Adrenal gland (tissue), 12 donors: ENCODE data around the gene WDR70. TPM values are rescaled to one million over a fixed set of nuclear protein-coding genes. Genes with fewer than 3 reads are reported as not detected.

Experiments used
- DNase-seq, 7 donors: peaks; one replicate each; pipeline ENCODE4 v3.0.0-alpha.2; 2019 to 2020
- H3K27ac ChIP-seq, 5 donors: fragments of 200-600 bp; sonication (generic) in 4 of 5; 1 replicate in 3 of 5; 2 replicates in 2 of 5; pipeline versions ENCODE4 v1.5.1 to v1.8.0; 2016 to 2020; ENCODE audit warnings: mild to moderate bottlenecking in 1 of 5
- H3K27me3 ChIP-seq: fragments of 200-600 bp; 2 replicates; pipeline ENCODE4 v1.8.0; 2021
- H3K36me3 ChIP-seq, 2 donors: fragments of 200-600 bp; replicated peaks in 1 of 2; 1 replicate in 1 of 2; 2 replicates in 1 of 2; pipeline versions ENCODE4 v1.5.1 to v1.8.0; 2018 to 2022
- H3K4me1 ChIP-seq, 2 donors: fragments of 200-600 bp; replicated peaks in 1 of 2; 1 replicate in 1 of 2; 2 replicates in 1 of 2; pipeline versions ENCODE4 v1.5.1 to v1.8.0; 2018 to 2021
- H3K4me3 ChIP-seq, 4 donors: fragments of 200-600 bp; sonication (generic) in 3 of 4; one replicate each; pipeline ENCODE4 v1.5.1; 2016 to 2018
- H3K9me3 ChIP-seq, 3 donors: fragments of 200-600 bp; sonication (generic) in 1 of 3; replicated peaks in 1 of 3; 1 replicate in 2 of 3; 2 replicates in 1 of 3; pipeline versions ENCODE4 v1.5.1 to v1.8.0; 2016 to 2021
- CTCF ChIP-seq, 6 experiments: fragments of 450-650 bp in 4 of 6; fragments of 200-600 bp in 2 of 6; sonication (generic) in 1 of 6; IDR thresholded peaks; 1 replicate in 5 of 6; 2 replicates in 1 of 6; pipeline versions ENCODE4 v1.5.1 to v1.8.0; 2016 to 2021; ENCODE audit warnings: antibody characterized with exemption in 6 of 6, mild to moderate bottlenecking in 2 of 6, moderate library complexity in 1 of 6
- POLR2A ChIP-seq, 2 donors: fragments of 450-650 bp; IDR thresholded peaks; one replicate each; pipeline ENCODE4 v1.6.1; 2017; ENCODE audit warnings: antibody characterized with exemption in 2 of 2, mild to moderate bottlenecking in 2 of 2, moderate library complexity in 1 of 2
- WGBS, 4 donors: extraction: QIAGEN DNeasy Blood & Tissue Kit in 2 of 4; methylation state at CpG; one replicate each; pipeline versions ENCODE4 v1.1.5 to v1.1.7; 2013 to 2017; 5-methylcytosine and 5-hydroxymethylcytosine counted together
- intact Hi-C, 2 donors: fragments of 100-400 bp; cut with DNase I; formaldehyde crosslinking; loops; one replicate each; pipeline versions ENCODE4 v1.14.1 to v1.15.0; 2022 to 2023
- polyA plus RNA-seq, 3 donors: library from polyadenylated mRNA; stranded (reverse); fragments of 200-250 nt in 2 of 3; fragments of 350-450 nt in 1 of 3; fragmentation: Illumina TruSeq in 1 of 3; extraction: RNeasy Lipid Tissue Mini Kit (QIAGEN cat#74804) in 1 of 3; gene quantifications; one replicate each; pipeline ENCODE4 v1.2.3, GENCODE V29; 2013 to 2014
- total RNA-seq, 9 donors: library from RNA; depleted of rRNA in 4 of 9; stranded (reverse); fragments of >200 nt in 4 of 9; fragments of 120-200 nt in 1 of 9; fragmentation: NEBNext Ultra II Directional in 1 of 9; extraction: Animal tissue kit (Norgen Biotek cat#: 25700) in 1 of 9; gene quantifications; one replicate each; pipeline versions ENCODE4 v1.1.0 to v1.2.4, GENCODE V29; 2013 to 2023
- donor health status: healthy with polysubstance abuse.
- donor health status: Bipolar disorder and iron deficiency.
- donor health status: DM: yes; HTN: yes; CAD: no.
- donor health status: DM: no; HTN: no; CAD: no.
- donor health status: DM: no; HTN: no; CAD: no.
- donor health status: DM: yes; HTN: yes; CAD: no.

Gene WDR70
- total and polyA plus RNA-seq, 12 donors, result 9.2 to 42.6 (median 28.4) TPM

GRCh38 chr5:37695647-37696046, 316.5 kb downstream of the WDR70 start:
- intact Hi-C loops, result no loop called here
- TF ChIP-seq POLR2A (IDR thresholded peaks at IDR 0.05) (no peak), CTCF (IDR thresholded peaks at IDR 0.05) (no peak)
- Histone ChIP-seq H3K27me3 (no peaks in the 10 kb centered on the region), H3K9me3 (no peaks in the 10 kb centered on the region), H3K27ac (no peak overlapping the region), H3K4me3 (no peak overlapping the region), H3K4me1 (no peaks in the 10 kb centered on the region), H3K36me3 (no peaks in the 10 kb centered on the region)
- 93 to 98% (median 95%) methylated on average over 3 of the region's 3 CpGs for WGBS, 4 donors
- DNase-seq, result no peak

DNA sequence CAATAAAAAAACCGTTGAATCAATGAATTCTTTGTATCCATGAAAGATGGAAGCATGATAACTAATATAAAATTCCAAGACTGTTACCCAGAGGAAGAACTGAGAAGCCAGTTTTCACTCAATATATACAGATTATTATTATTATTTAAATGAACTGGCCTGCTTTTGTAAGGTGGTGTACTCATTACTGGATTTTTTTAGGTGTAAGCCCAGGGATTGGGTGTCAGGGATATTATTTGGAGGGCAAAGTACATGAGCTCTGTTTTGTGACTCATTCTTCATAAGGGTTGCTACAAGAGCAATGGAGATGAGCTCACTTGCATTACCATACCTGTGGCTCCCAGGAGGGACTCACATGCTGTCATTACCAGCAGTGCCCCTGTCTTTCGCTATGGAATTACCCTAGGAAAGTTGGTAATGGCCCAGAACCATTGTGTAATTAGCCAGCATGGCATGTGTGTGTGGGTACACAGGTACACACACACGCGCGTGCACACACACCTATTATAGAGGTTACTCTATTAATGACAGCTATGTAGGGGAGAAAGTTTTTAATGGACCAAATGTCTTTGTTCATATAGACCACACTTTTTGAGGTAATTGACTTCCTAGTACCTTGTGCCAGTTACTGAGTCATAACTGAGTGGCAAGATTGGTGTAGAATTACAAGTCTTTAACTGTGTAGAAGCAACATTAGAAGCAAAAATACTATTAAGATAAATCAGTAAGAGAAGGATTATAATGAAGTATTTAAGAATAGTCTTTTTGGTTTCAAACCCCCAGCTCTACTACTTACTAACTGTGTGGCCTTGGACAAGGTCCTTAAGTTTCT, 317.3 kb downstream of the WDR70 start:
- Histone ChIP-seq H3K9me3 (no peaks in the 10 kb centered on the region), H3K4me1 (no peaks in the 10 kb centered on the region), H3K27me3 (no peaks in the 10 kb centered on the region), H3K4me3 (no peak overlapping the region), H3K36me3 (no peaks in the 10 kb centered on the region), H3K27ac (no peak overlapping the region)
- DNase-seq, result no peak
- no peak for TF ChIP-seq CTCF (IDR thresholded peaks at IDR 0.05)
- no peak for TF ChIP-seq POLR2A (IDR thresholded peaks at IDR 0.05)
- WGBS, 4 donors, result 93 to 99% (median 96%) methylated on average over 5 of the region's 5 CpGs
- intact Hi-C loops, result no loop called here

- intact Hi-C loops, result no loop called here
- Histone ChIP-seq H3K27ac (no peak overlapping the region), H3K9me3 (no peaks in the 10 kb centered on the region), H3K4me3 (no peak overlapping the region), H3K4me1 (no peaks in the 10 kb centered on the region), H3K36me3 (no peaks in the 10 kb centered on the region), H3K27me3 (no peaks in the 10 kb centered on the region)
- WGBS, 4 donors, result 47 to 50% (median 48%) methylated on average over 2 of the region's 2 CpGs
- TF ChIP-seq POLR2A (IDR thresholded peaks at IDR 0.05), result no peak
- TF ChIP-seq CTCF (IDR thresholded peaks at IDR 0.05), result no peak
- no peak for DNase-seq
Measured at GRCh38 chr5:37701868-37702267, 322.8 kb downstream of the WDR70 start.

- intact Hi-C loops, result no loop called here
- Histone ChIP-seq H3K9me3 (no peaks in the 10 kb centered on the region), H3K27me3 (no peaks in the 10 kb centered on the region), H3K27ac (no peak overlapping the region), H3K4me3 (no peak overlapping the region), H3K4me1 (no peaks in the 10 kb centered on the region), H3K36me3 (no peaks in the 10 kb centered on the region)
- DNase-seq, result no peak
- 89 to 95% (median 93%) methylated on average over 4 of the region's 4 CpGs for whole genome bisulfite sequencing, 4 donors
- TF ChIP-seq CTCF (IDR thresholded peaks at IDR 0.05) (no peak), POLR2A (IDR thresholded peaks at IDR 0.05) (no peak)
Measured at GRCh38 chr5:37703841-37704241, 324.7 kb downstream of the WDR70 start.
